ENCODE results near the gene LHFPL3. TPM values are rescaled to one million over a fixed set of nuclear protein-coding genes. Genes with fewer than 3 reads are reported as not detected.

The LHFPL3 gene
- total RNA-seq, 1 donor from 2014 or later = not detected

GRCh38 chr7:104794589-104794988, 466.2 kb downstream of the LHFPL3 start:
- DNase-seq (ENCODE audit: low spot score) = no peak

GRCh38 chr7:104795086-104795485, 466.7 kb downstream of the LHFPL3 start:
- DNase-seq (ENCODE audit: low spot score) = no peak

DNA sequence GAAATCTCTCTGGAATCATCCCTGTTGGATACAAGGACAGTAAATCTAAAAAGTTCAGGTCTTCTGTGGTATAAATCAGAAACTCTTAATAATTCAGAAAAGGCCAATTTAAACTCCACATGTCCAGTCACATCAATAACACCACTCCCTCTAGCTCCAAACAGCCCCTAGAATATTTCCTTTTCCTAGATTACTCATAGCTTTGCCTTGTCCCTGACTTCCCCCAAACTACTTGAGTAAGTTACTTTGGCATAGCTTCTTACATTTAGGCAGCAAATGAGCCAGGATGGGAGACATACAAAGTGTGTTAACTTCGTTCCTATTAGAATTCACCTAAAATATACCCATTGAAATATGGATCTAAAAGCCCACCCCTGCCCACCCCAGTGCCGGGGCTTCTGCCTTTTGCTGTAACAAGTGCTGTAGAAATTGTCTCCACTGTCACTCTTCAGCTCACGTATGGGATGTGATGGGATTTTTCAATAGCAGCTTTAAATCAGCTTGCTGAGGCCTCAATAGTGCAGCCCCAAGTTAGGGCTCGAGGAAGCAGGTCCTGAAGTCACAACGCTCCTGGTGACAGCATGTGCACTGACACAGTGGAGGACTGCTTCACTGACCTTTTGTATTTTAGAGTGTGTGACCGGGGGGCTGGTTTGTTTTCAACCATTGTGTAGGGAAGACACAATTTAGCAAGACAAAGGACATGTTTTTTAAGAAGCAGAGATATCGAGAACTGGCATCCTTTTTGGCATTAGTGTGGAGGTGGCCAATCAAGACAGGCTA, 467.4 kb downstream of the LHFPL3 start:
- DNase-seq (ENCODE audit: low spot score) = no peak

GRCh38 chr7:104800307-104800706, 471.9 kb downstream of the LHFPL3 start:
- no peak for DNase-seq (ENCODE audit: low spot score)

DNA sequence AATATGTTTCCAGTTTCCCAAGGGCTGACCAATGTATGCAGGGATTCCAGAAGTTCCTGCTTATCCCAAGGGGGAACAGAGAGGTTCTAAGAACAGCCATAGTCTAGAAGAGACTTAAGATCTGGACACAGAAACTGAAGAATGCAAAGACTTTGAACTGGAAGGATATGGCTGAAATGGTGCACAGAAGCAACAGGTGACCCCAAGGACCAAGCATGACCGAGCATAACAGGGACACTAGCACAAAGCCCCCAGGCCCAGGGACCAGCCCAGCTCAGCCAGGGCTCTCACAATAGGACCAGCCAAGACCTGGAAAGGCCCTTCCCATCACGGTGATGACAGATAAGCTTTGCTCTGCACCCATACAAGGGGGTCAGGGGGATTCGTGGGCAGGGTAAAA, 472.6 kb downstream of the LHFPL3 start:
- no peak for DNase-seq (ENCODE audit: low spot score)

DNA sequence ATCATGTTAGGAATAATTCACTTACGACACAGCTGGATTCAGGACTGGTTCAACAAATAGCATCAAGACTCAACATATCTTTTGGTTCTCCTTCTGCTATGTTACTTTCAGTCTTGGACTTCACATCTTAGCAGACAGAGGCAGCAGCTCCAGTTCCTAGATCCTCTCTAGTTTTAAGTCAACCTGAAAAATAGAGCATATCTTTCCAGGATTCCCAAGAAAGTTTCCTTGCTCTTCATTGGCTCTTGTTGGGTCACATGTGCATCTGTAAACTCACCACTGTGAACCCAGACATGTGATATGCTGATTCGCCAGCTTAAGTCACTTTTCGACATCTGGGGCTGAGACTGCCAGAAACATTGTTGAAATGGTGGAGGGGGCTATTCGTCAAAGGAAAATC, 475.5 kb downstream of the LHFPL3 start:
- DNase-seq (ENCODE audit: low spot score) = no peak

GRCh38 chr7:104804696-104805095, 476.3 kb downstream of the LHFPL3 start:
- no peak for DNase-seq (ENCODE audit: low spot score)

- no peak for DNase-seq (ENCODE audit: low spot score)
Observed at GRCh38 chr7:104805449-104806317, 477.3 kb downstream of the LHFPL3 start.

GRCh38 chr7:104807671-104808070, 479.3 kb downstream of the LHFPL3 start:
- no peak for DNase-seq (ENCODE audit: low spot score)

DNA sequence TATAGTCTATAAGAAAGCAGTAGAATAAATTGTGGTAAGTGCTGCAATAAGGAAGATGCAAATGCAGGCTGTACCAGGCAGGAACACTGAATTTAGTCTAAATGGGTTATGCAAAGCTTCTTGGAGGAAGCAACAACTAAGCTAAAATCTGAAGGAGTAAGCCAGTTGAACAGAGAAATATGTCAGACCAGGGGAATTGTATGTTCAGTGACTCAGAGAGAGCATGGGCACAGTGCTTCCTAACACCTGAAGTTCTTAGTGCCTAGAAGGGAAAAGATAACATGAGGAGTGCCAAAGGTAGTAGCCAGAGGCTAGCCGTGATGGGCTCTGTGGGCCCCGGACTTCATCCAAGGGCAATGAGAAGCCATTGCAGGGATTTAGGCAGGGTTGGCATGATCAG, 481.5 kb downstream of the LHFPL3 start:
- DNase-seq (ENCODE audit: low spot score) = no peak

GRCh38 chr7:104814126-104814525, 485.7 kb downstream of the LHFPL3 start:
- no peak for DNase-seq (ENCODE audit: low spot score)

DNA sequence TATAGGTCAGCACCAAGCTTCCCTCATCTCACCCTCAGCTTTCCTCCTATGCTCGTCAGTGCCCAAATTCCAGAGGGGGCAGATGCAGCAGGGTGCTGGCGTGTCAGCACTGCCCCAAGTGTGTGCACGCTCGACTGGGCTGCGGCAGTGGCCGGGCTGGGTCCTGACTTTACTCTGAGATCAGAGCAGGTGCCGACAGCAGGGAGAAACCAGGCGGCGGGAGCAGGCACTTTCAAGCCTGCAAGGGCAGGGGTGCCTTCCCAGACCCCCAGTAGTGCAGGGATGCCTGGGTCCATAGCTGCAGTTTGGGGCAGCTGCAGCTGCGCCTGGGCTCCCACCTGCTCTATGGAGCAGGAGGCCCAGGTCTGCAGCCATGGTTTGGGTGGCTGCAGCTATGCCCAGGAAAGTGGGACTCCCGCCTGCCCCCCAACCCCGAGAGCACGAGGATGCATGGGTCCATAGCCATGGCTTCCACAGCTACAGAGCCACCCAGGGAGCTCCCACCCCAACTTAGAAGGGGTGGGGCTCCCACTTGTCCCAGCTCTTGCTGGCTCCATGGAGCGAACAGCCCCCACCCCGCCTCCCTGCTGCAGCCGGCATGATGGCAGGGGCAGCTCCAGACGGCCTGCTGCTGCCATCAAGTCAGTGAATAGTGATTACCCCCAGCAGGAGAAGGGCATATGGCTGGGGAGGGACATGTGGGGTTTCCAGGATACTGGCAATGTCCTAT, 486.4 kb downstream of the LHFPL3 start:
- no peak for DNase-seq (ENCODE audit: low spot score)

GRCh38 chr7:104816537-104816936, 488.1 kb downstream of the LHFPL3 start:
- no peak for DNase-seq (ENCODE audit: low spot score)

- DNase-seq (ENCODE audit: low spot score) = no peak
Observed at GRCh38 chr7:104818961-104819880, 490.8 kb downstream of the LHFPL3 start.

DNA sequence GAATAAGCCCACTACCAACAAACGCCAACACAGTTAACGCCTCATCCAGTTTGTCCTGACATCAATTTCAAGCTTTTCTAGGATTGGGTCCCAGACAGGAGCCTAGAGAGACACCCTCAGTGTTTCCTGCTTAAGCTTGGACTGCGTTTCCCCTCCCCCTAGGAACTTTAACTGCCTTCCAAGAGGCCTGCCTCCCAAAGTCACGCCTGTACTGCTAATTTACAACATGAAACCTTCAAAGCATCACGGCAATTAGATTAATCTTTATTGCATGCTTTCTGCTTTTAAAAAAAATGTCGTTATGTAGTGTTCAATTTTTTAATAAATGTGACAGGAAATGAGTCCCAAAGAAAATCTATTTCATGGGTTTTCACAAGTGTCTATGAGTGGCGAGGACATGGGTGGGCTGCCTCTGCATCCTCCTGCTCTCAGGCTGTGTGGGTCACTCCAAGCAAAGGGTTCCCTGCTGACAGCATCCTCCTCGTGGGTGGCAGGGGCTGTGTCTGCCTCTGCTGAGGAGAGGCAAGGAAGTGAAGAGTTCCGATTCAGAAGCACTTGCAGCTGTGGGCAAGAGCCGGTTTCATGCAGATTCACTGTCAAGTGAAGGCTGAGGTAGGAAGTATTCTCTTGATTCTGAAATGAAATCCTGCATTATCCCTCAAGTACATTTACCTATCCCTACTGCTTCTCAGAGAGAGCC, 492.6 kb downstream of the LHFPL3 start:
- DNase-seq (ENCODE audit: low spot score) = no peak

DNA sequence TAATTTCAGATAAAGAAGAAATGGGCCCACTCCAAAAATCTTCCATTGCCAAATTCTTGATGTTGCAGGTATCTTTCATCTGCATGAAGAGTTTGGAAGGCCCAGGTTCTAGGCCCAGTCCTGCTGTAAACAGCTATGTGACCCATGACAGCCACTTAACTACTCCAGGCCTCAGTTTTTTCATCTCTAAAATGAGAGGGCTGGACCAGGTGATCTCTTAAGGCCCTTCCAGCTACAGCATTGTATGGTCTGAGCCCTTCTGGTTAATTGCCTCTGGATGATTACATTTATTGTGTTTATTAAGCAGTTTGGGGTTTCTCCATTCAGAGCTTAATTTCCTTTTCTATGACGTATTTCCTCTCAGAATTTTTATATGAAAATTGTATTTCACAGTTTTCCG, 494.8 kb downstream of the LHFPL3 start:
- no peak for DNase-seq (ENCODE audit: low spot score)

GRCh38 chr7:104825099-104825498, 496.7 kb downstream of the LHFPL3 start:
- no peak for DNase-seq (ENCODE audit: low spot score)

DNA sequence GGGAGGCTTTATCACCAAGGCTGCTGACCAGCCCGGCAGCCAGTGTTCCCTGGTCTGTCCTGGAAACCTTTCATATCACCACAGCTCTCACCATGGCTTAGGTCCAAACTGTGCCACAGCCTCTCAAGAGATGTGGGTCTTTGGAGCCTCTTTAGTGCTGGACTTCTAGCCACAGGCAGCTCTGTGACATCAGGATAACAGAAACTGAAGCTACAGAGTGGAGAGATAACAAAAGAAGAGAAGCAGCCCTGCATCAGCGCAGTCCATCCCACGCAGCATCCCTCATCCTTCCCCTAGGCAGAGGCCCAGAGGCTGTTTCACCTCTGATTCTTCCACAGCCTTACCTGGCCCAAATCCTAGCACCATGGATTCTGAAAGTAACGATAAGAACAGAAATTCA, 497.7 kb downstream of the LHFPL3 start:
- no peak for DNase-seq (ENCODE audit: low spot score)

GRCh38 chr7:104836976-104837375, 508.6 kb downstream of the LHFPL3 start:
- no peak for DNase-seq (ENCODE audit: low spot score)

All from mesenteric fat pad (tissue), 1 donor.